ENCODE measurements around the gene GORASP1.

GRCh38 chr3:39063143-39063542, 44.3 kb downstream of the GORASP1 start:
- TF ChIP-seq, protein P1, sequence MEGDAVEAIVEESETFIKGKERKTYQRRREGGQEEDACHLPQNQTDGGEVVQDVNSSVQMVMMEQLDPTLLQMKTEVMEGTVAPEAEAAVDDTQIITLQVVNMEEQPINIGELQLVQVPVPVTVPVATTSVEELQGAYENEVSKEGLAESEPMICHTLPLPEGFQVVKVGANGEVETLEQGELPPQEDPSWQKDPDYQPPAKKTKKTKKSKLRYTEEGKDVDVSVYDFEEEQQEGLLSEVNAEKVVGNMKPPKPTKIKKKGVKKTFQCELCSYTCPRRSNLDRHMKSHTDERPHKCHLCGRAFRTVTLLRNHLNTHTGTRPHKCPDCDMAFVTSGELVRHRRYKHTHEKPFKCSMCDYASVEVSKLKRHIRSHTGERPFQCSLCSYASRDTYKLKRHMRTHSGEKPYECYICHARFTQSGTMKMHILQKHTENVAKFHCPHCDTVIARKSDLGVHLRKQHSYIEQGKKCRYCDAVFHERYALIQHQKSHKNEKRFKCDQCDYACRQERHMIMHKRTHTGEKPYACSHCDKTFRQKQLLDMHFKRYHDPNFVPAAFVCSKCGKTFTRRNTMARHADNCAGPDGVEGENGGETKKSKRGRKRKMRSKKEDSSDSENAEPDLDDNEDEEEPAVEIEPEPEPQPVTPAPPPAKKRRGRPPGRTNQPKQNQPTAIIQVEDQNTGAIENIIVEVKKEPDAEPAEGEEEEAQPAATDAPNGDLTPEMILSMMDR (conservative IDR thresholded peaks at IDR 0.05; ENCODE audit: low read length) = no peak
- TF ChIP-seq EZH2phosphoT487 (IDR thresholded peaks at IDR 0.05; ENCODE audit: borderline replicate concordance, low read depth, low read length) = no peak

Data from OCI-LY7 (cell line).